ENCODE results near the gene CEACAM4. TPM values are rescaled to one million over a fixed set of nuclear protein-coding genes. Genes with fewer than 3 reads are reported as not detected.

The CEACAM4 gene
- total RNA-seq, 4 donors from 2014 or later: 0.46 to 3.3 (median 1.1) TPM

DNA sequence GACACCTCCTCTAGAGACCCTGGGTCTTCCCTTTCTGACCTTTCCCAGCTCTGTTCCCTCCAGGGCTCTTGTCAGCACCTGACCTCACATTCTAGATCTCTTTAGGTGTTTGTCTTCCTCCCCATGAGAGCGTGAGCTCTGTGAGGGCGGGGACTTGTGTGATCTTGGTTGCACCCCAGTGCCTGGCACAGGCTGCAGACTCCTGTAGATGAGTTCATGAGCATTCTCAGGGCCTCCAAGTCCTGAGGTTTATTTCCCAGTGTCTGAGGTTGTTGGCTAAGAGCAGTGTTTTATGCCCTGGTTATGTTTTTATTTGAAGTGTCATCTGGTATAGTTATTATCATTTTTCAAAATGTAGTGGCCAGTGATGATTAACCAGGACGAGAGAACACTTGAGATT is 596 bp downstream of the CEACAM4 start:
- peak overlapping the region in 2 of 4 donors; percentile 9 to 16 for H3K4me3 ChIP-seq
- no peak overlapping the region for H3K27ac ChIP-seq (replicated peaks in 1 of 4)
- no peaks in the 10 kb centered on the region for H3K36me3 ChIP-seq
- intact Hi-C loops (cut with DNase I): no loop called here
- 52% methylated on average over 3 of the region's 3 CpGs for WGBS
- H3K4me1 ChIP-seq: no peaks in the 10 kb centered on the region
- no peak for TF ChIP-seq EP300 (IDR thresholded peaks at IDR 0.05)
- no peak for TF ChIP-seq POLR2A (IDR thresholded peaks at IDR 0.05; ENCODE audit: low read depth)
- no peak for TF ChIP-seq POLR2AphosphoS5 (IDR thresholded peaks at IDR 0.05)
- TF ChIP-seq, protein P1, sequence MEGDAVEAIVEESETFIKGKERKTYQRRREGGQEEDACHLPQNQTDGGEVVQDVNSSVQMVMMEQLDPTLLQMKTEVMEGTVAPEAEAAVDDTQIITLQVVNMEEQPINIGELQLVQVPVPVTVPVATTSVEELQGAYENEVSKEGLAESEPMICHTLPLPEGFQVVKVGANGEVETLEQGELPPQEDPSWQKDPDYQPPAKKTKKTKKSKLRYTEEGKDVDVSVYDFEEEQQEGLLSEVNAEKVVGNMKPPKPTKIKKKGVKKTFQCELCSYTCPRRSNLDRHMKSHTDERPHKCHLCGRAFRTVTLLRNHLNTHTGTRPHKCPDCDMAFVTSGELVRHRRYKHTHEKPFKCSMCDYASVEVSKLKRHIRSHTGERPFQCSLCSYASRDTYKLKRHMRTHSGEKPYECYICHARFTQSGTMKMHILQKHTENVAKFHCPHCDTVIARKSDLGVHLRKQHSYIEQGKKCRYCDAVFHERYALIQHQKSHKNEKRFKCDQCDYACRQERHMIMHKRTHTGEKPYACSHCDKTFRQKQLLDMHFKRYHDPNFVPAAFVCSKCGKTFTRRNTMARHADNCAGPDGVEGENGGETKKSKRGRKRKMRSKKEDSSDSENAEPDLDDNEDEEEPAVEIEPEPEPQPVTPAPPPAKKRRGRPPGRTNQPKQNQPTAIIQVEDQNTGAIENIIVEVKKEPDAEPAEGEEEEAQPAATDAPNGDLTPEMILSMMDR (IDR thresholded peaks at IDR 0.05): no peak
- peak; percentile 70 for DNase-seq (ENCODE audit: extremely low spot score)
- H3K9me3 ChIP-seq: peaks cover 0 to 10% (median 4%) of the 10 kb centered on the region in 4 donors
- H3K27me3 ChIP-seq: peaks cover 0 to 41% (median 0%) of the 10 kb centered on the region in 4 donors

DNA sequence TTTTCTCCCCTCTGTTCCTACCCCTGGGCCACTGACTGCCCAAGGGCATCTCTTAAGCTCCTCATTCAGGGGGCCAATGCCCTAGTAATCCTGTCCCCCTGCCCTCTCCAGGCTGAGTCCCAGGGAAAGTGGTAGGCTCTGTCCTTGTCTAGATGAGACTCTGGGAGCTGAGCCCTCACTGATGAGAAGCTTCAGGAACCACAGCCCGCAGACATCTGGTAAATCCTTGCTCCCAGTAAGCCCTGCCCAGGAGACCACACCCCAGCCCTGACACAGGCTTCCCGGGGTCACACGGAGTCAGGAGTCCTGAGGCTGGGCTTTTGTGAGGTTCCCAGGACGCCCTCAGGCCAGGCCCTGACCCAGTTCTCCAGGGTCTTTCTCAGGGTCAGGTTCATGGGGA is 1.9 kb downstream of the CEACAM4 start:
- H3K4me1 ChIP-seq: no peaks in the 10 kb centered on the region
- TF ChIP-seq EP300 (IDR thresholded peaks at IDR 0.05) (no peak), POLR2AphosphoS5 (IDR thresholded peaks at IDR 0.05) (no peak), POLR2A (IDR thresholded peaks at IDR 0.05; ENCODE audit: low read depth) (no peak)
- TF ChIP-seq, protein P1 (IDR thresholded peaks at IDR 0.05): no peak
- no peak for DNase-seq (ENCODE audit: extremely low spot score)
- no peaks in the 10 kb centered on the region for H3K9me3 ChIP-seq
- no peak overlapping the region for H3K27ac ChIP-seq (replicated peaks in 1 of 4)
- H3K4me3 ChIP-seq: no peak overlapping the region
- 50% methylated on average over 1 of the region's 4 CpGs for WGBS
- H3K27me3 ChIP-seq: peaks cover 0 to 54% (median 0%) of the 10 kb centered on the region in 4 donors
- intact Hi-C loops (cut with DNase I): no loop called here
- no peaks in the 10 kb centered on the region for H3K36me3 ChIP-seq

DNA sequence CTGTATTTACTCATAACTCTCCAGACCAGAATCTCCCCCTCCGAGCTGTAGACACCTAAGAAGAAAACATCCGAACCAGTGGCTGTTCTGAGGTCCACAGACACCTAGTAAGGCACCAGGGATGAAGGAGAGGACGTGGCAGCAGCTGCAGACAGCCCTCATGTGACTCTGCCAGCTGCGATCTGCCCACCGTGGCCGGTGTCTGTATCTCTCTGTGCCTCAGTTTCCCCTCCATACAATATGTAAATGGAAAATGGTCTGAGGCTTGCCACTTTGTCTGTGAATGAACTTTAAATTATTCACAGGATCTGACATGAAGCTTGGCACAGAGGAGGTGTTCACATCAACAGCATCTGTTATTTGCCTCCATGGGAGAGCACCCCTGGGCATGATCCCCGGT is 2.4 kb downstream of the CEACAM4 start:
- H3K27ac ChIP-seq (replicated peaks in 1 of 4): no peak overlapping the region
- intact Hi-C loops (cut with DNase I): no loop called here
- no peak overlapping the region for H3K4me3 ChIP-seq
- 64% methylated on average over 4 of the region's 7 CpGs for WGBS
- no peaks in the 10 kb centered on the region for H3K36me3 ChIP-seq
- no peaks in the 10 kb centered on the region for H3K4me1 ChIP-seq
- H3K27me3 ChIP-seq: peaks cover 0 to 55% (median 0%) of the 10 kb centered on the region in 4 donors
- peak; percentile 75 for DNase-seq (ENCODE audit: extremely low spot score)
- no peaks in the 10 kb centered on the region for H3K9me3 ChIP-seq
- no peak for TF ChIP-seq POLR2A (IDR thresholded peaks at IDR 0.05; ENCODE audit: low read depth)
- TF ChIP-seq, protein P1 (IDR thresholded peaks at IDR 0.05): no peak

DNA sequence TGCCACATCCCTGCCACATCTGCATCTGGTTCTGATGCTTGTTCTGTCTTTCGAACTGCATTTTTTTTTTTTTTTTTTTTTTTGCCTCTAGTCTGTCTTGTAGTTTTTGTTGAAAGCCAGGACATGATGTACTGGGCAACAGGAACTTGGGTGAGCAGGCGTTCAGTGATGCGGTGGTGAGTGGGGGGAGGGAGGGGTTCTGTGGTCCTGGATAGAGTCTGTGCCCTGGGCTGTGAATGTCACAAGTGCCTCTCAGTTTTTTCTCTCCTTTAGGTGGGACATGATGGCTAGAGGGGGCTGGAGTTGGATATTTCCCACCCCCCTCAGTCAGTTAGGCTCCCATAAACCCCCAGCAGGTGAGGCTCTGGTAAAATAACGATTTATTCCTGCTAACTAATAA is 3.5 kb downstream of the CEACAM4 start:
- no peaks in the 10 kb centered on the region for H3K4me1 ChIP-seq
- 44% methylated on average over 4 of the region's 4 CpGs for WGBS

More for the DNA sequence above, 3.5 kb downstream of the CEACAM4 start:
- H3K9me3 ChIP-seq: no peaks in the 10 kb centered on the region
- intact Hi-C loops (cut with DNase I): no loop called here
- H3K27me3 ChIP-seq: peaks cover 0 to 56% (median 0%) of the 10 kb centered on the region in 4 donors
- H3K4me3 ChIP-seq: no peak overlapping the region
- TF ChIP-seq POLR2A (IDR thresholded peaks at IDR 0.05; ENCODE audit: low read depth) (no peak), POLR2AphosphoS5 (IDR thresholded peaks at IDR 0.05) (no peak), EP300 (IDR thresholded peaks at IDR 0.05) (no peak)
- TF ChIP-seq, protein P1 (IDR thresholded peaks at IDR 0.05): no peak
- no peaks in the 10 kb centered on the region for H3K36me3 ChIP-seq
- DNase-seq (ENCODE audit: extremely low spot score): peak; percentile 55
- H3K27ac ChIP-seq (replicated peaks in 1 of 4): no peak overlapping the region

Data from esophagus muscularis mucosa (tissue), 4 donors.